ENCODE data around the gene ASB16.
"Not testable (repeated sequence)": the region's sequence is repeated elsewhere in the genome, so short reads cannot be mapped to it uniquely, and the experiment has no call there.

The ASB16 gene

DNA sequence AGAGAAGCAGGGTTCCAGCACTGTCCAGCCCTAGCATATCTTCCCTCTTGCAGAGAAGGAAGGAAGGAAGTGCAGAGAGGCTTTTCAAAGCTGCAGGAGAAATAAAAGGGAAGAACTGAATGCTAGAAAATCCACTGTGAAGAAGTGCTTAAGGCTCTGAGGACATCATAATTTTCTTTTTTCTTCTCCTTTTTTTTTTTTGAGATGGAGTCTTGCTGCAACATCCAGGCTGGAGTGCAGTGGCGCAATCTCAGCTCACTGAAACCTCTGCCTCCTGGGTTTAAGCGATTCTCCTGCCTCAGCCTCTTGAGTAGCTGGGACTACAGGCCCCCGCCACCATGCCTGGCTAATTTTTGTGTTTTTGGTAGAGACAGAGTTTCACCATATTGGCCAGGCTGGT is 21.4 kb upstream of the ASB16 start:
- not testable (repeated sequence) for DNase-seq

DNA sequence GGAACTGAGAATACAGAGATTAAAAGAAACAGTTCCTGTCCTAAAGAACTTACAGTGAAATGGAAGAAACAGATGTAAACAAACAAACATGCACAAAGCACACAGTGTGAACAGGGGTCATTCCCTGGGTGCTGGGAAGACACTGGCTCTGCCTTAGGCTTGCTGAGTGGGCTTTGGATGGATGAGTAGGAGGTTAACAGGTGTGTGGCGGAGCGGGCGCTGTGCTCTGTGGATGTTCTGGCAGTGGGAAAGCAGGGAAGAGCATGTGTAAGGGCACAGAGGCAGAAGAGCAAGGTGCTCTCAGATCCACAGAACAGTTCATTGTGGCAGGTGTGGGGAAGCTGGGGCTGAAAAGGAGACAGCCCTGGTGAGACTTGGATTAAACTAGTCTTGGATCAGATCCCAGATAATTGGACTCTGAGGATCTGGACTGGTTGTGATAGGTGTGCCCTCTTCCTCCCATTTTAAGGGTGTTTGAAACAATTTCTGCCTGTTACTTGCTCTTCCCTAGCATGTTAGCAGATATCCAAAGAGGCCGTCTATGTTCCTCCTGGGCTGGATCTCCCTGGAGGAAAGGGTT is 20.7 kb upstream of the ASB16 start:
- DNase-seq = no peak

DNA sequence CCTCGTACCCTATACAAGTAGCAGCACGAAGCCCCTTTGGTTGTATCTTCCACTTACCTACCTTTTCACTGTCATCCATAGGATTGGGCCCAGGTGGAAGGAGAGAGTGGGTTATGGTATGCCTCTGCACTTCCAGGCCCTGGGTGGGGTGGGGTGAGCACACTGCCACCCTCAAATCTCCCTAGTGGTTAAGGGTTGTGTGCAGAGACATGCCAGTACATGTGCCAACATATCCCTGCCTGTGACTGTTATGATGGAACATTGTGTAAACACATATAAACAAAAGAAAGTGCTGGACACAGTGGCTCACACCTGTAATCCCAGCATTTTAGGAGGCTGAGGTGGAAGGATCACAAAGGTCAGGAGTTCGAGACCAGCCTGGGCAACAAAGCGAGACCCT is 17.6 kb upstream of the ASB16 start:
- no peak for DNase-seq

DNA sequence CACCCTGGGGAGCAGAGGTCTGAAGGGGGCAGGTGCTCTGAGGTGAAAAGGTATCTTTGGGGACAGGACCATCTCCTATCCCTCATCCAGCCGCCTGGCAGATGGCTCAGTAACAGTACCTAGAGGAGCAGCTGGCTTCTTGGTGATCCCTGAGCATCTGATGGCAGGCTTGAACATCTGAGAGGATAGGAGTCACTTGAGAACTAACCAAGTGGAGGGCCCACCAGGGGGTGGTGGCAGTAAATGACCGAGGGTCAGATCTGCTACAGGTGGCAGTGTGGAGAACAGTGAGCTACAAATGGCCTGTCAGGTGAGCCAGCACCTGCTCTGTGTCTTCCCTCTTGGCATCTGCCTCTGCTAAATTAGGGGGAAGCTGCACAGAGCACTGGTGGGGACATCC is 15.0 kb upstream of the ASB16 start:
- no peak for DNase-seq

DNA sequence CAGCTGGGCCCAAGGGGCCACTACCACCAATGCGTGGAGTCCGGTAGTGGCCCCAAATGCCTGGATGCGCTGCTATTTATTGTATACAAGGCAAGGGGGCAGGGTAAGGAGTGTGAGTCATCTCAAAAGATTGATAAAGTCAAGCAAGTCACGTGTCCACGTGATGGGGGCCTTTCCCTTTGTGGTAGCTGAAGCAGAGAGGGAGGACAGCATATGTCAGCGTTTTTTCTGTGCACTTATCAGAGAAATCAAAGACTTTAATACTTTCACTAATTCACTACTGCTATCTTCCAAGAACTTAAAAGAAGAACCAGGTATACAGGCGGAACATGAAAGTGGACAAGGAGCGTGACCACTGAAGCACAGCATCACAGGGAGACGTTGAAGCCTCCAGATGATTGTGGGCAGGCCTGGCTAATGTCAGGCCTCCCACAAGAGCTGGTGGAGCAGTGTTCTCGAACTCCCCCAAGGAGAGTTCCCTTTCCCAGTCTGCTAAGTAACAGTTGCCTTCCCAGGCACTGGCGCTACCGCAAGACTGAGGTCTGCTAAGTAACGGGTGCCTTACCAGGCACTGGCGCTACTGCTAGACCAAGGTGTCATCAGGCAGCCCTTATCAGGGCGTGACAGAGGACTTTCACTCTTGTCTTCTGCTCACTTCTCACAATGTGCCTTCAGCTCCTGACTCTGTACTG is 10.8 kb upstream of the ASB16 start:
- no peak for DNase-seq

DNA sequence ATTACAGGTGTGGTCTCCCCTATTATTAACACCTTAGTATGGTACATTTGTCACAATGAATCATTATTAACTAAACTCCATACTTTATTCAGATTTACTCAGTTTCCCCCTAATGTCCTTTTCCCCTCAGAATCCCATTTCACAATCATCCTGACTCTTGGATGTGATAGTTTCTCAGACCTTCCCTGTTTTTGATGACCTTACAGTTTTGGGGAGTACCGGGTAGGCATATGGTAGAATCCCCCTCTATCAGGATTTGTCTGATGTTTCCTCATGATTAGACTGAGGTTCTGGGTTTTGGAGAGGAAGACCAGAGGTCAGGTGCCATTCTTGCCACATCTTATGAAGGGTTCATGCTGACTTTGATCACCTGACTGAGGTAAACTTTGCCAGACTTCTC is 6.0 kb upstream of the ASB16 start:
- no peak for DNase-seq

DNA sequence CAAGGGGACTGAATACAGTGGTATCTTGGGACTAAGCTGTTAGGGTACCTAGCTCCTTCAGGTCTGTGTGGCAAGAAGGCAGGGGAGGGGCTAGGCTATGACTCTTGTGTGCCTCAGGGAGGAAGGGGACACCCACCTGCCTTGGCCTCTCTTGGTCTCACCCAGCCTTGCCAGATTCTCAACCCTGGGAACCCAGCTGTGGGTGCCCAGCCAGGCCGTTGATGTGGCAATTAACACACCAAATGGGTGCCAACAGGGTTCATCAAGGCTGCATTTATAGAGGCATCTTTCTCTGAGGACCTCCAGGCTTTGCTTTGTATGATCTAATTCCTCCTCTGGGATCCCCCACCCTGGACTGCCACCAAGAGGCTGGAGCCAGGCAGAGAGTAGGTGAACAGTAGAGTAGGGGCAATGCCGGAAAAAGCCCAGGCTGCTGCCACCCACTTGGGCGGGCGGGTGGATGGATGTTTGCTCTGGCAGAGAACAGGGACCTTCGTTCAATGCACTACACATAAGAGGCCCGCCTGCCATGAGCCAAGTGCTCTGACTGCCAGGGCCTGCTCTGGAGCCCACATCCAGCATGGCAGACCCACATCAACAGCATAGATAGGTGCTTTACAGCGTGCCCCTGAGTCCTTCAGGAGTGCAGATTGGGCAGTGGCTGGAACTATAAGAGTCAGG is 3.2 kb upstream of the ASB16 start:
- DNase-seq = no peak

DNA sequence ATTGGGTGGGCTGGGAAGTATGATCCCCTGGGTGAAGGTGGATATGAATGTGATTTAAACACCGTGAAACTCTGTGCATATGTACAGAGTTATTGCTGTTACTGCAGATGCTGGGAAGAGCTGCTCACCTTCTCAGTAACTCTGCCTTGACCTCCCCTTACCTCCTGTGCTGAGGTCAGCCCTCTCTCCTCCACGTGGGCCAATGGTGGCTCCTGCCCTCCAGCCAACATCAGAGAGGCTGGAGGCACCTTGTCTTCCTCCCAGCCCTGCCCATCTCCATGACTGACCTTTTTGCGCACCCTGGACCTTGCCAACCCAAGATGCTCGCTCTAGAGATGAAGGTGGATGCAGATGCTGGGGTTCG is 387 bp upstream of the ASB16 start:
- DNase-seq = no peak

DNA sequence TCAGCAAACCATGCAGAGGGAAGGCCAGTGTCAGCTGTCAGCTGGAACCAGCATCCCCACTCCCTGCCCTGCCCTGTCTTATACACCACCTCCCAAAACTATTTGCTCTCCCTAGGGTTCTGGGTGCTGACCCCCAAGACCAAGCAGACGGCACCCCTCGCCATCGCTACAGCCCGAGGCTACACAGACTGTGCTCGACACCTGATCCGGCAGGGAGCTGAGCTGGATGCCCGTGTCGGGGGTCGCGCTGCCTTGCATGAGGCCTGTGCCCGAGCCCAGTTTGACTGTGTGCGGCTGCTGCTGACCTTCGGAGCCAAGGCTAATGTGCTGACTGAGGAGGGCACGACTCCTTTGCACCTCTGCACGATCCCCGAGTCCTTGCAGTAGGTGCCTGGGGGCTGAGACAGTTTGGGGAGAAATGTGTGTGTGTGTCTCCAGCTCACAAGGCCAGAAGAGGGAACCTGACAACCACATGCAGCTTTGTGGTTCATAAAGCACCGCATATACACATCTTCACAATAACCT is 1.5 kb downstream of the ASB16 start:
- DNase-seq = no peak

DNA sequence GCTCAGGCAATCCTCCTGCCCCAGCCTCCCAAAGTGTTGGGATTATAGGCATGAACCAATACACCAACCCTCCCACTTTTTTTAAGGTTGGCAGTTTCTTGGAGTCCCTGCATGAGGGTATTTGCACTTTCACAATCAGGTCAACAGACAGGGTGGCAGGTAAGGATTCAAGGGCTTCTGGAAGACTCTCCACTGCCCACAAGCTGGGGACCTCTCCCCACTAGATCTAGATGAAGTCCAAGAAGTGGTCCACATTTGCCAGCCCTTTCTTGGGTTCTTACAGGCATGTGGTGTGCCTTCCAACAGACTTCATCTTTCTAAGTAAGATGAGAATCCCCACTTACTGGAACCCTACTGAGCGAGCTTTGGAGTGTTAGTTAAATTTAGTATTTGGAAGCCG is 3.9 kb downstream of the ASB16 start:
- DNase-seq = no peak

DNA sequence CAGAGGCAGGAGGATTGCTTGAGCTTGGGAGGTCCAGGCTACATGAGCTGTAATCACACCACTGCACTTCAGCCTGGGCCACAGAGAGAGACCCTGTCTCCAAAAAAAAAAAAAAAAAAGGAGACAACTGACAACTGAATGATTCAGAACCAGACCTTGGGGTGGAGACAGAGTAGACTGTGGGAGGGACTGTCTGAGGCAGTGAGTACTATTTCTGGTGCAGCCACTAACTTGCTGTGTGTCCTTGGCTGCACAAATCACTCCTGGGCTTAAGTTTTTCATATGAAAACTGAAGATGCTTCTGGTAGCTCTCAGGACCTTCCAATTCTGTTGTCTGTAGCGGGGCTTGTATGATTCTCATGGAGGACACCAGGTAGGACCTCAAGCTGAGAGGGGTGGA is 5.8 kb downstream of the ASB16 start:
- no peak for DNase-seq

DNA sequence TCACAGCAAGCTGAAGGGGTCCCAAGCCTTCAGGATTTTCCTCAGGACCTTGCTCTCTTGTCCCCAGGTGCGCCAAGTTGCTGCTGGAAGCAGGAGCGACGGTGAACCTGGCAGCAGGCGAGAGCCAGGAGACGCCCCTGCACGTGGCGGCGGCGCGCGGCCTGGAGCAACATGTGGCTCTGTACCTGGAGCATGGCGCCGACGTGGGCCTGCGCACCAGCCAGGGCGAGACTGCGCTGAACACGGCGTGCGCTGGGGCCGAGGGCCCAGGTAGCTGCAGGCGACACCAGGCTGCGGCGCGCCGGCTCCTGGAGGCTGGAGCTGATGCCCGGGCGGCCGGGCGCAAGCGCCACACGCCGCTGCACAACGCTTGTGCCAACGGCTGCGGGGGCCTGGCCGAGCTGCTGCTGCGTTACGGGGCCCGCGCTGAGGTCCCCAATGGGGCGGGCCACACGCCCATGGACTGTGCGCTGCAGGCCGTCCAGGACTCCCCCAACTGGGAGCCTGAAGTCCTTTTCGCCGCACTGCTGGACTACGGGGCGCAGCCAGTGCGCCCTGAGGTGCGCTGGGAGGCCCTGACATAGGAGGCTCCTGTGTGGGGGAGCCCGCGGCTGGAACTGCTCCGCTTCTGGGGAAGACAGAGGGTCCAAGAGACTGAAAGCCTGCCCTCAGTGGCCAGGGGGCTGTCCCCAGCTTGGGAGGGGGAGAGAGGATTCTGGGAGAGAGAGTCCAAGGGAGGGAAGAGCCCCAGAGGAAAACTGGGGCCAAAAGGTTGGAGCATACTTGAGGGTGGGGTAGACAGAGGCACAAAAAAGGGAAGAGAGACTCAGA is 6.4 kb downstream of the ASB16 start:
- DNase-seq = no peak

DNA sequence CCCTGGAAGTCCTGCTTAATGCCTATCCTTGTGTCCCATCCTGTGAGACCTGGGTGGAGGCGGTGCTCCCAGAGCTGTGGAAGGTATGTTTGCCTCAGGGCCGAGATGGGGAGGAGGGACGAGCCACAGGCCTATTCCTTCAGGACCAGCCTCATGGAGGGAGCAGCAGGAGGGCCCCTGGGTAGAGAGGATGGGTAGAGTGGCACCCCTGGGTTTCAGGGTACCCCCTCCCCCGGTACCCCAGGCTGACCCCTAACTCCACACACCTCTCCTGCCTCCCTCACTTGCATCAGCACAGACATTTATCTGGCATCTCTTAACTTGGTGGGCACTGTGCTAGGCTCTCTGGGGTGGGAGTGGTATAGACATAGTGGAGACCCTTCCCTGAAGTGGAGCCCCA is 7.1 kb downstream of the ASB16 start:
- no peak for DNase-seq

DNA sequence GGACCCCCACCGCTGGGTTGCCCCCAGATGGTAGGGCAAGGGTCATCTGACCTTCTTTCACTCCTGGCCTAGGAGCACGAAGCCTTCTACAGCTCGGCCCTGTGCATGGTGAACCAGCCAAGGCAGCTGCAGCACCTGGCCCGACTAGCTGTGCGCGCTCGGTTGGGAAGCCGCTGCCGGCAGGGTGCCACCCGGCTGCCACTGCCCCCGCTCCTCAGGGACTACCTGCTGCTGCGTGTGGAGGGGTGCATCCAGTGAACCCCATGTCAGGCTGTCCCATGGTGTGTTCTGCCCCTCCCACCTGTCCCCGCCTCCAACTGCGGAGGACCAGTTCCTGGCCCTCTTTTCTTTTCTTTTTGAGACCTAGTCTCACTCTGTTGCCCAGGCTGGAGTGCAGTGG is 7.6 kb downstream of the ASB16 start:
- no peak for DNase-seq

DNA sequence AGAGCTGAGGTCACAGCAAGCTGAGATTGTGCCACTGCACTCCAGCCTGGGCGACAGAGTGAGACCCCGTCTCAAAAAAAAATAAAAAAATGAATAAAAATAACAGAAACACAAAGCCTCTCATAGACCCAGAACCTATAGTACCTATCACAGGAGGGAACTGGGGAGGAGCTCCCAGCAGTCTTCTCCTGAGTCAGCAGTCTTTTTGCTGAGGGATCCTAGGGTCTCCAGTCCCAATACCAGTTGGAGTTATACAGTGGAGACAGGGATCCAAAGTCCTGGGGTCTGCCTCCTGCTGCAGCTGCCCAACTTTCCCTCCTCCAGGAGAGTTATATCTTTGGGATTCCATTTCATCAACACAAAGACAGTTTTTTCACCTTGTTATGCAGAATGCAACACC is 12.5 kb downstream of the ASB16 start:
- no peak for DNase-seq

DNA sequence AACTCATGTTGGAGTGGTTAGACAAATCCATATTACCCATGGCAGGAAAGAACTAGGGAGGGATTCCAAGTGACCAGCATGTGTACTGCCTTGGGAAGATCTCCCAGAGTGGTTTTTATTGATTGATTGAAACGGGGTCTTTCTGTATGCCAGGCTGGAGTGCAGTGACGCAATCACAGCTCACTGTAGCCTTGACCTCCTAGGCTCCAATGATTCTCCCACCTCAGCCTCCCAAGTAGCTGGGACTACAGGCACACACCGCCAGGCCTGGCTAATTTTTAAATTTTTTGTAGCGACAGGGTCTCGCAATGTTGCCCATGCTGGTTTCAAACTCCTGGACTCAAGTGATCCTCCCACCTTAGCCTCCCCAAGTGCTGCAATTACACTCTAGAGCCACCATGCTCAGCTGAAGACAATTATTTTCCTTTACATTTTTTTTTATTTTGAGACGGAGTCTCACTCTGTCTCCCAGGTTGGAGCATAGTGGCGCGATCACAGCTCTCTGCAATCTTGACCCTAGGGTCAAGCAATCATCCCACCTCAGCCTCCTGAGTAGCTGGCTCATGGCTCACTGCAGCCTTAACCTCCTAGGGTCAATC is 13.8 kb downstream of the ASB16 start:
- DNase-seq = no peak

DNA sequence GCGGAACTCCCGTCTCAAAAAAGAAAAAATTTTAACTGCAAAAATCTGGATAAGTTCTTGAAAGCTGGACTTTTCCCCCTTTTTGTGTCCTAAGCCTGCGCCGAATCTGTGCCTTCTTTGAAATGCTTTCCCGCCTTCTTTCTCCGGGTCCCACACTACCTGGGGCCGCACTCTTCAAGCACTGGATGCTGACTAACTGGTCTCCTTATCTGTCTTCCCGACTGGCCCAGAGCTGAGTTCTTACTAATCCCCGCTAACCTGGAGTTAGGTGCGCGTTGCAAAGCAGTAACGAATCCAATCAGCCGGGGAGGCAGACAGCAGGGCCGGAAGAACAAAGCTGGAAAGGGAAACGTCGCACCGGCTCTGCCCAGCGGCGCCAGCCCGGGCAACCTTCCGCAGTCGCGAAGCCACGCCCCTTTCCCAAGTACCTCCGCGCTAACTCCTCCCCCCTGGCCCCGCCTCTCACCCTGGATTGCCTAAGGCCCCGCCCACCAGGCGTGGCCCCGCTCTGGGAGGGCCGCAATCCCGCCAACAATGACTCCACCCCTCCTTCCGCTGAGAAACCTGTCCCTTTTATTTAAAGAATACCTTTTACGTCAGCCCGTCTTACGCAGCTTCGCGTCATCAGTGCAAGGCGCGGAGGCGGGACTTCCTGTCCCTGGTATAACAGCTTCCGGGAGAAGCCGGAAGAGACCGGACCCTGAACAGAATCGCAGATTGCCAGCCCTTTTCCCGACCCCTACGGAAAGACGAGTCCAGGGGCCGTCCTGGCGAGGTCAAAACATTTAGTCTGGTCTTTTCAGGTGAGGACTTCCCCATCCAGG is 16.0 kb downstream of the ASB16 start, which contains the start of gene TMUB2:
TSS of gene TMUB2 (plus strand) at position 666 of the 824 bp plus-strand sequence. CDS start 737 bp downstream, outside the sequence.
- peak; percentile 98 for DNase-seq

DNA sequence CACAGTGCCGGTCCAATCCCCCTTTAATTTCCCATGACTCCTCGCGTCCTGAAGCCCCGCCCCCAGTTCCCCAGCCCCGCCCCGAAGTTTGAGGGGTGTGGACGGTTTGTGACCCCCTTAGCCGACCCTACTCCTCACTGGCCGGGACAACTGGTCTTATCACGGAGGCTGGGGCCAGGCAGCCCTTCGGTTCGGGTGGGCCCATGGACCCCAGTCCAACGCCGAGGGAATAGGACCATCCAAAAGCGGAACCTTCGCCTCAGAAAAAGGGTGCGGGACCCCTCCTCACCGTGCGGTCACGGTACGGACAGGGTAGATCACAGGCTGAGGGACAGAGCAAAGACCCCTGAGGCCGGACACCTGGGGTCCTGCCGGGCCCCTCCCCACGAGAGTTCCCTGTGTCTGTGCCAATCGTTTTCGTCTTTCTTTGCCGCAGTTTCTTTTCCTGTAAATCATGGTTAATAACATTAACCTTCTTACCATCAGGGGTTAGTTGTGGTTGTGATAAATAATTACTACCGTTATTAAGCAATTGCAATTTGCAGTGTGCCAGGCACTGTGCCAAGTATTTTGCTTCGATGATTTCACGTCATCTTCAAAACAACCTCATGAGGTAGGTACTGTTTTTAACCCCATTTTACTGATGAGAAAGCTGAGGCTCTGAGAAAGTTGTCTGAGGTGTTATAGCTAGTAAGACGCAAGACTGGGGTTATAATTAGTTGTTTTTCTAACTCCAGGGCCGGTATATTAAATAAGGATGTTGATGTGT is 16.8 kb downstream of the ASB16 start:
- no peak for DNase-seq

DNA sequence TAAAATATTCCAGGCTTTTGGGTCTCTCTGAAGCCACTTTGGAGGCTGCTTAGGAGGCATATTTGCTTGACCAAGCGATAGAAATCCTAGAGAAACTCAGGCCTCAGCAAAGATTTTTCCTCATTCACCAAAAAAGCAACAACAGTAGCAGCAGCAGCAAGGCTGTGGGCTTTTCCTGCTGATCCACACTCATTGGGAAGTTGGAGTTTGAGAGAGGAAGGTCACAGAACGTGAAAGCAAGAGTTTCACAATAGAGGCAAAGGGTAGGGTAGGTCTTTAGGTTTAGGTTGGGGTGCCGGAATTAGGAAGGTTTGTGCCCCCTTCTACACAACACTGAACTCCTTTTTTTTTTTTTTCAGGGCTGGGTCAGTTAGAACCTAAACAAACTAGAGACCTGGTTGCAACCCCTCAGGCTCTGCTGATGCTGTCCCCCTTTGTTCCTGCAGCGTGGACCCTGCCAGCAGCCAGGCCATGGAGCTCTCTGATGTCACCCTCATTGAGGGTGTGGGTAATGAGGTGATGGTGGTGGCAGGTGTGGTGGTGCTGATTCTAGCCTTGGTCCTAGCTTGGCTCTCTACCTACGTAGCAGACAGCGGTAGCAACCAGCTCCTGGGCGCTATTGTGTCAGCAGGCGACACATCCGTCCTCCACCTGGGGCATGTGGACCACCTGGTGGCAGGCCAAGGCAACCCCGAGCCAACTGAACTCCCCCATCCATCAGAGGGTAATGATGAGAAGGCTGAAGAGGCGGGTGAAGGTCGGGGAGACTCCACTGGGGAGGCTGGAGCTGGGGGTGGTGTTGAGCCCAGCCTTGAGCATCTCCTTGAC is 18.3 kb downstream of the ASB16 start:
- DNase-seq = no peak

DNA sequence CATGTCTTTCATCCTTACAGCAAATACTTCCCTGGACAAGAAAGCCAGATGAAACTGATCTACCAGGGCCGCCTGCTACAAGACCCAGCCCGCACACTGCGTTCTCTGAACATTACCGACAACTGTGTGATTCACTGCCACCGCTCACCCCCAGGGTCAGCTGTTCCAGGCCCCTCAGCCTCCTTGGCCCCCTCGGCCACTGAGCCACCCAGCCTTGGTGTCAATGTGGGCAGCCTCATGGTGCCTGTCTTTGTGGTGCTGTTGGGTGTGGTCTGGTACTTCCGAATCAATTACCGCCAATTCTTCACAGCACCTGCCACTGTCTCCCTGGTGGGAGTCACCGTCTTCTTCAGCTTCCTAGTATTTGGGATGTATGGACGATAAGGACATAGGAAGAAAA is 20.0 kb downstream of the ASB16 start:
- no peak for DNase-seq

Measured in cerebellar nuclear complex (tissue), 1 donor.